DOHH2 (cell line): ENCODE data around the gene METTL1.

ENCODE experiments used
- H3F3A ChIP-seq: fragments of 200-600 bp; sonication (generic), shearing (Covaris generic); 2 replicates; pipeline ENCODE4 v1.6.0; 2016; ENCODE audit warnings: antibody characterized with exemption, mild to moderate bottlenecking; ENCODE audit not compliant: control insufficient read depth, insufficient read depth
- H3K27ac ChIP-seq: fragments of 200-600 bp; sonication (generic); 2 replicates; pipeline ENCODE4 v1.5.1; 2014; ENCODE audit warnings: low read depth, mild to moderate bottlenecking, low read length, moderate library complexity
- H3K27me3 ChIP-seq: fragments of 200-600 bp; sonication (generic); 2 replicates; pipeline ENCODE4 v1.6.1; 2014; ENCODE audit warnings: mild to moderate bottlenecking, low read length, mixed read lengths; ENCODE audit not compliant: control insufficient read depth
- H3K36me3 ChIP-seq: fragments of 200-600 bp; sonication (generic); 2 replicates; pipeline ENCODE4 v1.6.1; 2014; ENCODE audit warnings: mild to moderate bottlenecking, low read length, moderate library complexity, mixed read lengths; ENCODE audit not compliant: control insufficient read depth
- H3K4me1 ChIP-seq: fragments of 200-600 bp; sonication (generic); 2 replicates; pipeline ENCODE4 v1.6.1; 2014; ENCODE audit warnings: mild to moderate bottlenecking, low read length, mixed read lengths; ENCODE audit not compliant: control insufficient read depth
- H3K4me2 ChIP-seq: fragments of 200-600 bp; sonication (generic); 2 replicates; pipeline ENCODE4 v1.6.0; 2014; ENCODE audit warnings: mild to moderate bottlenecking, low read length, moderate library complexity
- H3K4me3 ChIP-seq: fragments of 200-600 bp; sonication (generic); 2 replicates; pipeline ENCODE4 v1.5.1; 2014; ENCODE audit warnings: mild to moderate bottlenecking, low read length, mixed read lengths
- H3K79me2 ChIP-seq: fragments of 200-600 bp; sonication (generic); 2 replicates; pipeline ENCODE4 v1.6.1; 2014; ENCODE audit warnings: mild to moderate bottlenecking, low read length, mixed read lengths; ENCODE audit not compliant: control insufficient read depth
- H3K9me2 ChIP-seq: fragments of 200-600 bp; sonication (generic); replicated peaks from 2 replicates; pipeline ENCODE4 v1.6.1; 2014; ENCODE audit warnings: mild to moderate bottlenecking, low read length, mixed read lengths; ENCODE audit not compliant: control insufficient read depth
- H3K9me3 ChIP-seq: fragments of 200-600 bp; sonication (generic); 2 replicates; pipeline ENCODE4 v1.6.1; 2014; ENCODE audit warnings: antibody characterized with exemption, low read length, mixed read lengths; ENCODE audit not compliant: control insufficient read depth, insufficient read depth
- H4K20me1 ChIP-seq: fragments of 200-600 bp; sonication (generic); 2 replicates; pipeline ENCODE4 v1.6.0; 2014; ENCODE audit warnings: low read depth, mild to moderate bottlenecking, antibody characterized with exemption, low read length, moderate library complexity; ENCODE audit not compliant: control insufficient read depth, insufficient read depth
- EZH2phosphoT487 ChIP-seq: fragments of 200-600 bp; sonication (generic); IDR thresholded peaks from 2 replicates; pipeline ENCODE4 v1.6.1; 2017; ENCODE audit warnings: borderline replicate concordance, mild to moderate bottlenecking, antibody characterized with exemption, low read length, moderate library complexity, mixed read lengths
- TF ChIP-seq, protein P1 (sequence below): fragments of 200-600 bp; sonication (generic); IDR thresholded peaks from one replicate; pipeline ENCODE4 v1.5.1; 2014; ENCODE audit warnings: antibody characterized with exemption, mild to moderate bottlenecking, low read depth, low read length; ENCODE audit not compliant: poor library complexity, severe bottlenecking

Gene METTL1

DNA sequence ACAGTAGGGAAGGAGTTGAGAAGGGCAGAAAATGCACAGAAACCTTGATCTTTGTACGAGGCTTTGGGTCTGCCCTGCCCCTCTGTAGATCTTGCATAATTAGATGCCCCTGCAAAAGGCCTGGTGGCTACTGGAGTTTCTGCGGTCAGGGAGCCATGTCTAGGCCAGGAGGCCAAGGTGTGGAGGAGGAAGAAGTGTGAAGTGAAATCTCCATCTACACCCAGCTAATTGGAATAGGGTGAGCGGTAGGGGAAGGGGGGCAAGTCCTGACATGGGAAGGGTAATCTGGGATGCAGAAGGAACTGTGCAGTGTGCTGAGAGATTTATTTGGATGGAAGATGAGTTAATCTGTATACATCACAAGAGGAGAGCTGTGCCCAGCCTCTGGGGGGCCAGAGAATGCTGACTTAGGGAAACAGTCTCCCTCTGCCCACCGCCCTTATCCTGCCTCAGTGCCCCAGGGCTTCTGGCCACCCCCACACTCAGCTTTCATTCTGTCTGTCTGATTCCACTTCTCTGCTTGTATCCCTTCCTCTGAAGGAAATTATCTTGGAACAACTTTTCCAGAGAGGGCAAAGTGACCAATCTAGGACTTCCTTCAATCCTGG lies 10.4 kb downstream of the METTL1 start:
- H3K9me3 ChIP-seq: no peaks in the 10 kb centered on the region
- H3K4me2 ChIP-seq: no peak overlapping the region
- TF ChIP-seq, protein P1, sequence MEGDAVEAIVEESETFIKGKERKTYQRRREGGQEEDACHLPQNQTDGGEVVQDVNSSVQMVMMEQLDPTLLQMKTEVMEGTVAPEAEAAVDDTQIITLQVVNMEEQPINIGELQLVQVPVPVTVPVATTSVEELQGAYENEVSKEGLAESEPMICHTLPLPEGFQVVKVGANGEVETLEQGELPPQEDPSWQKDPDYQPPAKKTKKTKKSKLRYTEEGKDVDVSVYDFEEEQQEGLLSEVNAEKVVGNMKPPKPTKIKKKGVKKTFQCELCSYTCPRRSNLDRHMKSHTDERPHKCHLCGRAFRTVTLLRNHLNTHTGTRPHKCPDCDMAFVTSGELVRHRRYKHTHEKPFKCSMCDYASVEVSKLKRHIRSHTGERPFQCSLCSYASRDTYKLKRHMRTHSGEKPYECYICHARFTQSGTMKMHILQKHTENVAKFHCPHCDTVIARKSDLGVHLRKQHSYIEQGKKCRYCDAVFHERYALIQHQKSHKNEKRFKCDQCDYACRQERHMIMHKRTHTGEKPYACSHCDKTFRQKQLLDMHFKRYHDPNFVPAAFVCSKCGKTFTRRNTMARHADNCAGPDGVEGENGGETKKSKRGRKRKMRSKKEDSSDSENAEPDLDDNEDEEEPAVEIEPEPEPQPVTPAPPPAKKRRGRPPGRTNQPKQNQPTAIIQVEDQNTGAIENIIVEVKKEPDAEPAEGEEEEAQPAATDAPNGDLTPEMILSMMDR: no peak
- TF ChIP-seq EZH2phosphoT487: no peak
- peaks cover 42% of the 10 kb centered on the region for H3K79me2 ChIP-seq
- H3K36me3 ChIP-seq: peaks cover 48% of the 10 kb centered on the region
- H4K20me1 ChIP-seq: peaks cover 16% of the 10 kb centered on the region; the same call in 1 of the 2 replicates
- no peak overlapping the region for H3K27ac ChIP-seq
- peaks cover 39% of the 10 kb centered on the region for H3K4me1 ChIP-seq
- peaks cover 24% of the 10 kb centered on the region for H3K27me3 ChIP-seq
- no peak overlapping the region for H3K4me3 ChIP-seq
- H3K9me2 ChIP-seq: no peaks in the 10 kb centered on the region
- H3F3A ChIP-seq: peaks cover 16% of the 10 kb centered on the region

DNA sequence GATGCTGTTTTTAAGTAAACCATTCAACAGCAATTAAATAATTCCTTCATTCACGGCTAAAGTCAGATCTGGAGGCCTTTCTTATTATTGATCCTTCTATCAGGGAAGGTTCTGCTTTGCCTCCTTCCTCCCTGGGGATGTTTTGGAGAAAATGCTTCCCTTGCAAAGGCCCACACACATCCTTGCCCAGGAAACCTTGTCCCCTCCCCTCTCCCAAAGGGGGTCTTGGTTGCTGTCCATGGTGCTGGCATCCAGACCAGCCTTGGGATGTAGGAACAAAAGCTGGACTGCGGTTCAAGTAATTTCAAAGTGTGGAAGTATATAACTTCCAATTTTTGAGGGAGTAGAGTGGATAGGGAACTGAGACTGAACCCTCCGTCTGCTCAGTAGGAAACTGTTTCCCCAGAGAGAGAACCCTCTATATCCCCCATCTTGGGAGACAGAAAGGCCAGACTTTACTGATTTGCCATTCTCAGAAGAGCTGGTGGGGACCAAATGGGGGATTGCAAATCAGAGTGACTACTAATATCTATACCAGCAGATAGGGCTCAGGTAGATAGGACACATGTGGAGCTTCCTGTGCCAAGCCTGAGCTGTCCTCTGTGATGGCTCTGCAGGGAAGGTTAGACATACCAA lies 11.4 kb downstream of the METTL1 start:
- H3K9me2 ChIP-seq: no peaks in the 10 kb centered on the region
- peaks cover 14% of the 10 kb centered on the region for H3K27me3 ChIP-seq
- H3F3A ChIP-seq: peaks cover 23% of the 10 kb centered on the region
- H4K20me1 ChIP-seq: peaks cover 16% of the 10 kb centered on the region; the same call in 1 of the 2 replicates
- H3K79me2 ChIP-seq: peaks cover 51% of the 10 kb centered on the region
- peaks cover 32% of the 10 kb centered on the region for H3K4me1 ChIP-seq
- H3K27ac ChIP-seq: no peak overlapping the region
- H3K4me2 ChIP-seq: no peak overlapping the region
- H3K4me3 ChIP-seq: no peak overlapping the region
- no peak for TF ChIP-seq EZH2phosphoT487
- TF ChIP-seq, protein P1: no peak
- H3K9me3 ChIP-seq: no peaks in the 10 kb centered on the region
- peaks cover 51% of the 10 kb centered on the region for H3K36me3 ChIP-seq

DNA sequence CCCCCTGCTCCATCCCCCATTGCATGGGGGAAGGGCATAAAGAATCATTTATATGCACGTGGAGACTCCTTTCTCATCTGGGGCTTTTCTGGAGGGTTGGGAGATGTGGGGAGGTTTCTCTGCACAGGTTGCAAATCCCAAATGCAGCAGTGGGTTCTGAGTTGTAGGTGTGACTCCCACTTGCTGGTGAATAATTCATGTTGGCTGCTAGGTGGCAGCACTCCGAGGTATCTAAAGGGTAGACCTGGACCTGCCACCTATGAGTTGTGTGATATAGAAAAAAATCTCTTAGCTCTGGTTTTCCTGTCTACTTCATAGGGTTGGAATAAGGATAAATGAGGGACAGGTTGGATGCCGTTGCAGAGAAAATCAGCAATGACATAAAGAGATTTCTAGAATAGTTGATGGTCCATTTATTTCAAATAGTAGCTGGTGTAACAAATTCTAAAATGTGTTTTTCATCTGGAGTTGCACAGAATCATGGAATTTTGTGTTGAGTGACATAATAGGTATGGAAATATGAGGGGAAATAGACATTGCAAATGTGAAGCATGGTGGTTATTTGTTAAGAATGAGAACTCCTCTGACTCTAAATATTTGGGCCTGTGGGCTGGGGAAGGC lies 12.4 kb downstream of the METTL1 start:
- Histone ChIP-seq H3K4me1 (peaks cover 24% of the 10 kb centered on the region), H3K79me2 (peaks cover 51% of the 10 kb centered on the region), H3K36me3 (peaks cover 51% of the 10 kb centered on the region), H3K4me3 (no peak overlapping the region), H3K27ac (no peak overlapping the region), H3K9me3 (no peaks in the 10 kb centered on the region), H3K4me2 (no peak overlapping the region), H4K20me1 (peaks cover 16% of the 10 kb centered on the region; the same call in 1 of the 2 replicates), H3F3A (peaks cover 25% of the 10 kb centered on the region), H3K27me3 (peaks cover 4% of the 10 kb centered on the region), H3K9me2 (no peaks in the 10 kb centered on the region)
- TF ChIP-seq, protein P1: peak; percentile 78
- TF ChIP-seq EZH2phosphoT487: no peak
